Parathyroid adenoma (tissue), 2 donors: ENCODE data around the gene TGFBR3.

ENCODE experiments used
- H2AFZ ChIP-seq: fragments of 300-600 bp; sonication (generic); one replicate; pipeline ENCODE4 v1.7.0; 2017; ENCODE audit warnings: antibody characterized with exemption, mild to moderate bottlenecking
- H3K27ac ChIP-seq: fragments of 300-600 bp; sonication (generic); one replicate; pipeline ENCODE4 v1.7.0; 2017
- H3K27me3 ChIP-seq: fragments of 300-600 bp; sonication (generic); one replicate; pipeline ENCODE4 v1.7.0; 2017; ENCODE audit warnings: low read length; ENCODE audit not compliant: control insufficient read depth, insufficient read depth
- H3K36me3 ChIP-seq: fragments of 300-600 bp; sonication (generic); one replicate; pipeline ENCODE4 v1.7.0; 2017; ENCODE audit warnings: low read length; ENCODE audit not compliant: control insufficient read depth, insufficient read depth
- H3K4me1 ChIP-seq: fragments of 300-600 bp; sonication (generic); one replicate; pipeline ENCODE4 v1.7.0; 2017; ENCODE audit warnings: control low read depth
- H3K4me2 ChIP-seq: fragments of 300-600 bp; sonication (generic); one replicate; pipeline ENCODE4 v1.7.0; 2017; ENCODE audit warnings: low read length
- H3K4me3 ChIP-seq: fragments of 300-600 bp; sonication (generic); one replicate; pipeline ENCODE4 v1.7.0; 2017; ENCODE audit warnings: low read depth, low read length
- H3K79me2 ChIP-seq: fragments of 300-600 bp; sonication (generic); one replicate; pipeline ENCODE4 v1.7.0; 2017; ENCODE audit warnings: control low read depth
- H3K9ac ChIP-seq: fragments of 300-600 bp; sonication (generic); one replicate; pipeline ENCODE4 v1.7.0; 2017; ENCODE audit warnings: mild to moderate bottlenecking
- H3K9me3 ChIP-seq: fragments of 300-600 bp; sonication (generic); one replicate; pipeline ENCODE4 v1.7.0; 2017; ENCODE audit warnings: low read length; ENCODE audit not compliant: control insufficient read depth
- TF ChIP-seq, protein P1 (sequence below): fragments of 300-600 bp; sonication (generic); IDR thresholded peaks from one replicate; pipeline ENCODE4 v1.7.0; 2017; ENCODE audit warnings: antibody characterized with exemption, mild to moderate bottlenecking
- donor health status: primary hyperparathyroidism.

Gene TGFBR3

DNA sequence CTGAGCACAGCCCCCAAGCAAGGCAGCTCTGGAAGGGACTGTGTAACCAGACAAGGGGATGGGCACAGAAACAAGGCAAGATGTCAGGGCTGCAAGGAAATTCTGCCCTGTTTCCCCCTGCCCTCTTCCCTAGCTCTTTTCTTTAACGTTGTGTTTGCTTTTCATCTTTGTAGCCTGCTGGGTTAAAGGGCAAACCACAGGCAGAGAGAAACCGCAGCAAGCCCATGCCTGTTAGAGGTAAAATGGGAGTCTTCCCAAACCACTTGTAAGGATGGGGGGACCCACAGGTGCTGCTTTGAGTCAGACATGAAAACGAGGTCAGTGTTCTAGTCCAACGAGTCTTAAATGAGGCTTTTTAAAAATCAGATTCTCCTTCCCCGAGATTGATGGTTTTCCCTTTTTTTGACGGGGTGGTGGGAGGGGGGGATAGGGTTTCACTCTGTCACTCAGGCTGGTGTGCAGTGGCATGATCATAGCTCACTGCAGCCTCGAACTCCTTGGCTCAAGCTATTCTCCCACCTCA lies 13.3 kb downstream of the TGFBR3 start:
- Histone ChIP-seq H2AFZ (no peak overlapping the region), H3K4me1 (no peaks in the 10 kb centered on the region), H3K79me2 (peaks cover 16% of the 10 kb centered on the region), H3K4me3 (no peak overlapping the region), H3K4me2 (no peak overlapping the region), H3K9me3 (no peaks in the 10 kb centered on the region), H3K27ac (no peak overlapping the region), H3K36me3 (no peaks in the 10 kb centered on the region), H3K9ac (no peak overlapping the region), H3K27me3 (no peaks in the 10 kb centered on the region)
- TF ChIP-seq, protein P1, sequence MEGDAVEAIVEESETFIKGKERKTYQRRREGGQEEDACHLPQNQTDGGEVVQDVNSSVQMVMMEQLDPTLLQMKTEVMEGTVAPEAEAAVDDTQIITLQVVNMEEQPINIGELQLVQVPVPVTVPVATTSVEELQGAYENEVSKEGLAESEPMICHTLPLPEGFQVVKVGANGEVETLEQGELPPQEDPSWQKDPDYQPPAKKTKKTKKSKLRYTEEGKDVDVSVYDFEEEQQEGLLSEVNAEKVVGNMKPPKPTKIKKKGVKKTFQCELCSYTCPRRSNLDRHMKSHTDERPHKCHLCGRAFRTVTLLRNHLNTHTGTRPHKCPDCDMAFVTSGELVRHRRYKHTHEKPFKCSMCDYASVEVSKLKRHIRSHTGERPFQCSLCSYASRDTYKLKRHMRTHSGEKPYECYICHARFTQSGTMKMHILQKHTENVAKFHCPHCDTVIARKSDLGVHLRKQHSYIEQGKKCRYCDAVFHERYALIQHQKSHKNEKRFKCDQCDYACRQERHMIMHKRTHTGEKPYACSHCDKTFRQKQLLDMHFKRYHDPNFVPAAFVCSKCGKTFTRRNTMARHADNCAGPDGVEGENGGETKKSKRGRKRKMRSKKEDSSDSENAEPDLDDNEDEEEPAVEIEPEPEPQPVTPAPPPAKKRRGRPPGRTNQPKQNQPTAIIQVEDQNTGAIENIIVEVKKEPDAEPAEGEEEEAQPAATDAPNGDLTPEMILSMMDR: no peak

GRCh38 chr1:91872000-91872399 lies 14.0 kb downstream of the TGFBR3 start:
- no peaks in the 10 kb centered on the region for H3K27me3 ChIP-seq
- no peak overlapping the region for H3K27ac ChIP-seq
- H3K36me3 ChIP-seq: no peaks in the 10 kb centered on the region
- no peak overlapping the region for H2AFZ ChIP-seq
- H3K9me3 ChIP-seq: no peaks in the 10 kb centered on the region
- no peaks in the 10 kb centered on the region for H3K4me1 ChIP-seq
- no peak overlapping the region for H3K4me2 ChIP-seq
- TF ChIP-seq, protein P1: no peak
- peaks cover 13% of the 10 kb centered on the region for H3K79me2 ChIP-seq
- no peak overlapping the region for H3K4me3 ChIP-seq
- no peak overlapping the region for H3K9ac ChIP-seq

DNA sequence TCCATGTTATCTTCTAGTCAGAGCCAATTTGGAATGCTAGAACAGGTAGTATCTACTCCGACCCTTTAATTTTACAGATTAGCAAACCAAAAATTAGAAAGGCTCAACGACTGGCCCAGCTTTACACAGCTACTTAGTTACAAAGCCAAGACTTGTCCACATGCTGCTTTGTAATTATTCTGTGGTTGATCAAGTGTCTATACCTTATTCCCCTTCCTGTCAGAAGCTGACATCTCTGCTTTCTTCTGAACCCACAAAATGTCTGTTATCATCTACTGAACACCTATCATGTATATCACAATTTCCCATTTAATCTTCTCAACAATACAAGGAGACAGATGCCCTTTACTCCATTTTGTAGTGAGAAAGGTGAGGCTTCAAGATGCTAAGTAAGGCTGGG lies 15.6 kb downstream of the TGFBR3 start:
- TF ChIP-seq, protein P1: no peak
- Histone ChIP-seq H3K4me2 (no peak overlapping the region), H3K36me3 (no peaks in the 10 kb centered on the region), H3K27me3 (no peaks in the 10 kb centered on the region), H2AFZ (no peak overlapping the region), H3K9me3 (no peaks in the 10 kb centered on the region), H3K27ac (no peak overlapping the region), H3K79me2 (peaks cover 13% of the 10 kb centered on the region), H3K4me3 (no peak overlapping the region), H3K4me1 (no peaks in the 10 kb centered on the region), H3K9ac (no peak overlapping the region)

DNA sequence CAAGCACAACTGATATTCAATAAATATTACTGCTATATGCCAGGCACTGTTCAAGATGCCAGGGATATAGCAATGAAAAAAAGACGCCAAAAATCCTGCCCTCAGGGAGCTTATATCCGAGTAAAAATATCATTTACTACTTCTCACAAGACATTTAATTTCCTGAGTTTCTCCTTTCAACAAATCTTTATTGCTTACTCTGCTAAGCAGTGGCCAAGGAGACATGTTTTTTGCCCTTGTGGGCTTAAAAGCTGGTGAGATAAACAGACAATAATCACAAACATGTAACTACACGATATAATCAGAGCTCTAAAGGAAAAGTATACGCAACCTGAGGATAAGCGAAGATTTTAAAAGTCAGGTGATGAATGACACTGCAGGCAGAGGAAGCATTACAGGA lies 19.5 kb downstream of the TGFBR3 start:
- no peak overlapping the region for H3K9ac ChIP-seq
- H3K36me3 ChIP-seq: no peaks in the 10 kb centered on the region
- no peak overlapping the region for H3K27ac ChIP-seq

More for the DNA sequence above, 19.5 kb downstream of the TGFBR3 start:
- no peak overlapping the region for H3K4me3 ChIP-seq
- no peak overlapping the region for H3K4me2 ChIP-seq
- no peaks in the 10 kb centered on the region for H3K4me1 ChIP-seq
- no peaks in the 10 kb centered on the region for H3K9me3 ChIP-seq
- peaks cover 10% of the 10 kb centered on the region for H3K79me2 ChIP-seq
- TF ChIP-seq, protein P1: no peak
- no peaks in the 10 kb centered on the region for H3K27me3 ChIP-seq
- H2AFZ ChIP-seq: no peak overlapping the region
